Stimulated activated CD8-positive, alpha-beta memory T cell treated with anti-CD3 and anti-CD28 coated beads, Interleukin-7, amount 100 ng/mL, for 24 hours (primary cell): ENCODE results near the gene RAPGEF5.

Experiments used
- DNase-seq: peaks from one replicate; pipeline ENCODE4 v3.0.0-alpha.2; 2020; ENCODE audit warnings: low read depth

RAPGEF5 gene

DNA sequence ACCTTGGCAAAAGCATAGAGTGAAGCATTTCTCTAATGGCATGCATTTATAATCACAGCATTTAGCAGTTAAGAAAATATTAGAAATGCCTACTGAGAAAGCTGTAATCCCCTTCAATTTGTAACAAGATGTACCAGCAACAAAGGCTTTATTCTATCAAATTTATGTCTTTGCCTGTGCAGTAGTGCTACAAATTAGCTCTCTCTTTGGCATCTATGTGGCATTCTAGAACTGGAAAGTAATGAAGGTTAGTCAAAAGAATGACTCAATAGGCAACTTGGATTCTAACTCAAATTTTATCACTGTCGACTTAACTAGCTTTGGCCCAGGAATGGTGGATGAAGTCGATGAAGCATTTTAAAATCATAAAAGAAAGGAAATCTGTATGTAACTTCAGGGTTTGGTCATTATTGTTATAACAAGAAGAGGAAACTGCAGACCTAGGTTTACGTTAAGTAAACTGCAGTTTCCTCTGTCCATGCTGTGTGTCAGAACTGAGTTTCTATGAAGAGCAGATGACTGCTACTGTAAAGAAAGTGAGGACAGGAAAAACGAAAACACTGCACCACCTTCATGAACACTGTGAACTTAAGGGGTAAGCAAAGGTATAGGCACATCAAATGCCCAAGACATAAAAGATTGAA is 140.0 kb downstream of the RAPGEF5 start:
- no peak for DNase-seq

- no peak for DNase-seq
Observed at GRCh38 chr7:22216309-22216708, 140.6 kb downstream of the RAPGEF5 start.

DNA sequence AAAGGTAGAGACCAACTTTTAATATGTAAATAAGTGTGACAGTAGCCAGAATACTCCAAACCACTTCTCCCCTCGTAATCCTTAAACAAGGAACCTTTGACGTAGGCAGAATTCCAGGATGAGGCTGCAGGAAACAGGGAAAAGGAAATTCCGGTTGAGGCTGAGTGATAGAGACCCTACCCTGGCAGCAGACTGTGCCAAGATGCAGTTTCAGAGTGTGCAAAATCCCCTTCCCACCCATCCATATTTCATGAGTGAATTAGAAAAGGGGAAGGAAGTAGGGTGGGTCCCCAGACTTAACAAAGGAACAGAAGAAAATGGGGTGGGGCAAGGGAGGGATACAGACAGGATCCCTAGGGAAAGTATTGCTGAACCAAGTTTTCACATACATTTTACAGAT is 143.0 kb downstream of the RAPGEF5 start:
- no peak for DNase-seq

GRCh38 chr7:22213081-22213480 is 143.9 kb downstream of the RAPGEF5 start:
- no peak for DNase-seq

GRCh38 chr7:22210967-22211366 is 146.0 kb downstream of the RAPGEF5 start:
- no peak for DNase-seq

DNA sequence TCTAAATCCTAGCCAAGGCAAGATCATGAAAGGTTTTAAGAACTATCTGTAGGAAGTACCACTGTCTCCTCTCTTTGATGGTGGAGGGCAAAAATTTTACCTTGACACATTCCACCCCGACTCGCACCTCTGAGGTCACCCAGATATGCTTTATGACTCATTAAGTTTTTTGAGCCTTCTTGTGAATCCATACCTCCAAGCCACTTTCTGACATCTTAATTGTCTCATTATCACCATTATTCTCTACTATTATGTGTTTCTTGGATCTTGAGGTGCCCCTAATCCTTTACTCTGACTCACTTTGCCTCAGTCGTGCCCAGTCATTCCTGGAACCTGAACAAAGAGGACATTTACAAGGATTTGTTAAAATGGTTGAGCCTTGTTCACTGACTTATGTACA is 146.6 kb downstream of the RAPGEF5 start:
- no peak for DNase-seq

- no peak for DNase-seq
Observed at GRCh38 chr7:22208799-22209198, 148.2 kb downstream of the RAPGEF5 start.

- DNase-seq = no peak
Observed at GRCh38 chr7:22207724-22208225, 149.2 kb downstream of the RAPGEF5 start.

DNA sequence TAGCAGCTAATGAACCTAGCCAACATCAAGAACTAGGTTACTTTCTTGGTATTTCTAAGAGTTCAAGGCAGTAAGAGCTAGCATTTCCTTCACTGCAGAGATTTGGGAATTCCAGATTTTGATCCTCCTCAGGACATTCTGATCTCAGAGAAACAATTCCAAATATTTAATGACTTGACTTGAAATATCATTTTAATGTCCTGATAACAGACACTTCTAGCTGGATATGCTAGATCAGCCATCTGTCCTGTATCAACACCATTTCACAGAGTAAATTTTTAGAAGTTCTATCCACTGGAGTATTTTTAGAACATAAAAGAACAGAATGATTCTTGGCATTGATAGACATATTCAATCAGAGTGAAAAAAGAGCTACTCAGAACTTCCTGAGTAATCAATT is 151.3 kb downstream of the RAPGEF5 start:
- no peak for DNase-seq

GRCh38 chr7:22204312-22204711 is 152.6 kb downstream of the RAPGEF5 start:
- no peak for DNase-seq

DNA sequence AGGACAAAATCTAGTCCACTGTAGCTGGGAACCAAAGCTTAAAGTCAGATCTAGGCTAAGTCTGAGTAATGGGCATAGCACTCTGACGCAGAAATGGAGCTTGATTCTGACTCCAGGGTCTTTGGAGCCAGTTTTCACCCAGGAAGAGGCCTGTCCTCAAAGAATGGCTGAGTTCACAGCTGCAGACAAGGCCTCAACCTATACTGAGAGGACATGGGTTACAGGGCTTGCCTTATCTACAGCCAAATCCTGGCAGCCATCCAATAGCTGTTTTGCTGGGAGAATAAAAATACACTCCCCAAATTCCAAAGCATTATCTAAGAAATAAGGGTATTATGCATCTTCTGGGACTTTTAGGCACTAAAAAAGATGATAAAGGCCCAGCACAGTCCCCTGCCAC is 154.8 kb downstream of the RAPGEF5 start:
- no peak for DNase-seq

DNA sequence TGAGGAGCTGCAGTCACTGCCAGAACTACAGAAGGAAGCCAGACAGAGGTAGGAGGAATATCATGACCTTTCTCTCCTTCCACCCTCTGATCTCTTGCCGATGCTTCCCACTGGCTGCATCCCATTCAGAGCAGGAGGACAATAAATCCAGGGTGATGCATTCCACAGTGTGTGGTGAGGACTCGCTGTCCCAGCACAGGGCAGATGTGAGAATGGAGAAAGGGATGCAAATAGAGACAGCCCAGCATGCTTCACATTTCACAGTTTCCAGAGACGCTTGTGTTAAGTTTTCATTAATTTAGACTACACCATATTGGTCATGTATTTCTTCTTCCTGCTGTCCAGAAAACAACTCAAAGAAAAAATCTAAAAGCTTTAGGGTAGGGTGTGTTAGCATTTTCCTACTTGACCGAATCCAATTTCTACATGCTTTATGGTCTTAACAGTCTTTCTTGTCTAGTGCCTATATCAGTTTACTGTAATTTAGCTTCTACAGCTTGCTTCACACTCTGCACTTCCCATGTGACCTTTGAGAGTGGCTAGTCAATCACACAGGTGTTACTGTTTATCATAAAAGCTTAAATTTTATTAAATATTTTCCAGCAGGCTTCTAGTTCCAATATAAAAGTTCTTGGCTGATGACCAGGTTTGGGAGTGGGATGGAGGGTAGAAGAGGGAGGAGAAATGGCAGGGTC is 155.6 kb downstream of the RAPGEF5 start:
- no peak for DNase-seq

GRCh38 chr7:22200777-22201176 is 156.2 kb downstream of the RAPGEF5 start:
- no peak for DNase-seq

GRCh38 chr7:22200238-22200637 is 156.7 kb downstream of the RAPGEF5 start:
- DNase-seq = no peak

GRCh38 chr7:22197376-22197775 is 159.6 kb downstream of the RAPGEF5 start:
- no peak for DNase-seq

GRCh38 chr7:22196429-22196828 is 160.5 kb downstream of the RAPGEF5 start:
- no peak for DNase-seq

DNA sequence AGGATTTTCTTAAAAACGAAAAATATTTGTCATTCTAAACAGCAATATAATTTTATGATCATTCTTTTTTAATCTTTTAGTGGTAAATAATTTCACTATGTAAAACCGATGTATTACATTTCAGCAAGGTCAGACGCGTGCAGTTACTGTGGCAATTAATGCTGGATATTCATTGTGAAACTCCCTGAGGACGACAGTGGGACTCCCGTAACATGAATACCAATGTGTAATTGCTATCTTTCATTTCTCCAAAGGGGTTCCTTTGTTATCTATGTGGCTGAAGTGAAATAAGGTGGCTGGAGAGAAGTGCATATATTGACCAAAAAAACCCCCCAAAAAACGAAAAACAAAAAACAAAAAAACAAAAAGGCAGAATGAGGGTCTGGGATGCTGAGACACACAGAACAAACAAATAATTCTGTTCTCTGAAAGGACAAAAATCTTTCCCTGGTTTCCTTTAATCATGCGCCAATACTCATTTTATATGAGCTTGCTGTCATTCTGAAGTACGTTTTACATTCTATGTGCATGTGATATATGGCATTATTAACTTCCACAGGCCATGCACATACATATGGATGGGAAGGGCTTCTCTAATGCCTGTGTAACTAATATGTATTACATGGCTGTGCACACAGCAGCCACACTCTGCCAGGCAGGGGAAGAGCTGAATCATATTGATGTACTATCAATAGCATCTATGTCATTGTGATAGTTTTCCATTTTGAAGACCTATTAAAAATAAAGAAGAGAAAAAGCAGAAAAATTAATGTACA is 161.4 kb downstream of the RAPGEF5 start:
- no peak for DNase-seq

- DNase-seq = no peak
Observed at GRCh38 chr7:22194658-22195273, 162.2 kb downstream of the RAPGEF5 start.

DNA sequence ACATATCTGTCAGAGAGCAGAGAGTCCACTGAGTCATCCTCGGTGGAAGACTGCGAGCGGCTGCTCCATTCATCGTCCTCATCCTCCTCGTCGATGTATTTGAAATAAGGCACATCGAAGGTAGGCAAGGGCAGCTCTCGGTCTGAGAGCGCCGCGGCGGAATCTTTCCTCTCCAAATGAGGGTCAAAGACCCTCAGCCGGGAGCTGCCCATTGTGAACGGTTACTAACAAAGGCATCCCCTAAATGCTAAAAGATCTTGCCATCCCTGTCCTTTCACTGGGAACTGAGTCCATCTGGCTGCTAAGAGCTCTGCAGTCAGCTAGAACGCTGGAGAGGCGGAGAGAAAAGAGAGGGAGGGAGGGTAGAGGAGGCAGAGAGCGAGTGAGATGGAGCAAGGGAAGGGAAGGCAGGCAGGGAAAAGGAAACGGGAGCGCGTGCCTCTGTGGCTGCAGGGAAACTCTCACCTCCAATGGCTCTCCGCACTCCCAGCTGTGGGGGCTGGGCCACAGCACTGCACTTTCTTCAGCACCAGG is 163.4 kb downstream of the RAPGEF5 start:
- no peak for DNase-seq

DNA sequence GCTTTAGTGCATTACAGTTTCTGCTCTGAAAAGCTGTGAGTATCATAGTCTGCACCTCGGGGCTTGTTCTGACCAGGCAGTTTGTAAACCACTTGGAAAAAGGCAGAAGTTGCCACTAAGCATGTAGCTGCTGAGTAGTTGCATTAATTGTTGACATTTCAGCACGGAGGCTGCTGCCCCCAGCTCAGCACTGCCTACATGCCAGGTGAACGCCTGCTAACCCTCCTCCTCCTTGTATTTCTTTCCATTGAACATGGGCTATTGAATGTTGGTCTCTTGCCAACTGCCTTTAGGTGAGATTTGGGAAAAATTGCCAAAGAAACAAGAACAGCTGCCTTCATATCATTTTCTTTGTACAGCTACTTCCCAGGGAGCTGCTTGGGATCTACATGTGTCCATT is 164.2 kb downstream of the RAPGEF5 start:
- no peak for DNase-seq

DNA sequence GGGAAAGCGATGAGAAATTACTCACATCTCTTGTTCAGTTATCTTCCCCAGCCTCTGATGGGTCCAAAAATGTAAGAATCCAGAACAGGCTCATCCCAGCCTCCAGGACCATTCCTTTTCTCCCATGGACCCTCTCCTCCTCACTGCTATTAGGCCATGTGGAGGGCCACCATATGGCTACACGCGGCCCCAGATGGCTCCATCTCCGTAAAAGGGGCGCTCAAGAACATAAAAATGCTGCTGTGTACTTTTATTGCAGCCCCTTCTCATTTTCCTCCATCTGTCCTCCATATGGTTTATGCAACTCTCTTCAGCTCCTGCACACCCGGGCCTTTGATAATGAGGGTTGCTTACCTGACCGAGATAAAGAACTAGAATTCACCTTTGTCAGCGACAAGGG is 166.2 kb downstream of the RAPGEF5 start:
- DNase-seq = no peak

DNA sequence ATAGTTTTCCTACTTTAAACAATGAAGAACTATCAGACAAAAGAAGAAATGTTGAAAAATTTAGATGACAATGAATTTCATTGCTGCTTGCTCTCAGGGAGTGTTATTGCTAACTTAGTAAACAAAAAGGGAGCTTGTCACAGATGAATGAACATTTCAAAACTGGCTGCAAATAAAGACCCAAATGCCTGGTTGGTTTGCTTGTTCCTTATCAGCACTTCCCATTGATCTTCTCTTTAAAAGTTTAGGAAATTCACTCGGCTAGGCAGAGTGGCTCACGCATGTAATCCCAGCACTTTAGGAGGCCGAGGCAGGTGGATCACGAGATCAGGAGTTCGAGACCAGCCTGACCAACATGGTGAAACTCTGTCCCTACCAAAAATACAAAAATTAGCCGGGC is 167.2 kb downstream of the RAPGEF5 start:
- DNase-seq = no peak
